NCI-H345 treated with DMSO at 0.1 percent for 48 hours (cell line): ENCODE data around the gene ZNF286A.
"Not testable (repeated sequence)": the region's sequence is repeated elsewhere in the genome, so short reads cannot be mapped to it uniquely, and the experiment has no call there.

ENCODE experiments used
- DNase-seq: peaks from one replicate; lab custom pipeline; 2025; ENCODE audit not compliant: unreplicated experiment; lab: John Stamatoyannopoulos, UW

ZNF286A gene

DNA sequence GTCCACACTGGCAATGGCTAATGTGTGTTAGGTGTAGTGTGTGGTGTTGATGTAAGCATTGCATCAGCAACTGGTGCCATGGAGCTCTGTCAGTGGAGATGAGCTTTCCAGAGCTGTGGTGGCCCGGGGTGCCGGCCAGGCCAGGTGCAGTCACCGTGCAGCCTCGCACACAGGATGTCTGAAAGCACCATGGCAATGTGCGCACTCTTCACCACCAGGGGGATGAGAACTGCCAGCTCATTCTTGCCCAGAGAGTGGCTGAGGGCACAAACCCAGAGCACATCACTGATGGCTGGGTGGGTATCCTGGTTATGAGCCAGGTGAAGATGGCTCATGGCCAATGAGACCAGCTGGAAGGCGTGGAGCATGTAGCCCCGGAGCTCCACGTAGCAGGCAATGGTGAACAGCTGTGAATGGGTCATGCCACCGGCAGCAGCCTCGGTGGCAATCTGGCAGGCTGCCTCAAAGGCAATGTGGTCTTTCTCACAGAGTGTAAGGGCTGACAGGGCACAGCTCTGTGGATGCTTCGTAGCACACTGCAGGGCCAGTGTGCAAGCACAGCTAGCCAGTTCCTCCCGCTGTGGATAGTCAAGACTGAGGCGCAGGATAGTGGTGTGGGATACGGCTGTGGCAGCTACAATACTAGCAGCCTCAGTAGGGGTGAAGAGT, 69.4 kb downstream of the ZNF286A start:
- not testable (repeated sequence) for DNase-seq
